ENCODE results near the gene STYXL1.

DNA sequence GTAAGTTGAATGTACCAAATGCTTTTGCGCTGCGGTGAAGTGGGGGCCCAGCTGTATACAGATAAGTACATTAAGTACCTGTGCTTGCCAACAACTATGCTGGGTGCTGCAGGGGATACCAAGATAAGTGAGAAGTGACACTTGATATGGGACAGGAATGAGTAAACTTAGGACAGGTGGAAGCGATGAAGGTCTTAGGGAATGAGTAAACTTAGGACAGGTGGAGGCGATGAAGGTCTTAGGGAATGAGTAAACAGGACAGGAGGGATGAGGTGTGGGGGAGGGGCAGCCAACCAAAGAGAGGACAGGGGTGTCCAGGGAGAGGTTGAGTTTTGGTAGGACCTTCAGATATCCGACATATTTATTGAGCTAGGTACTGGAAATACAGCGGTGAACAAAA lies 1.5 kb upstream of the STYXL1 start:
- TF ChIP-seq, protein P1, sequence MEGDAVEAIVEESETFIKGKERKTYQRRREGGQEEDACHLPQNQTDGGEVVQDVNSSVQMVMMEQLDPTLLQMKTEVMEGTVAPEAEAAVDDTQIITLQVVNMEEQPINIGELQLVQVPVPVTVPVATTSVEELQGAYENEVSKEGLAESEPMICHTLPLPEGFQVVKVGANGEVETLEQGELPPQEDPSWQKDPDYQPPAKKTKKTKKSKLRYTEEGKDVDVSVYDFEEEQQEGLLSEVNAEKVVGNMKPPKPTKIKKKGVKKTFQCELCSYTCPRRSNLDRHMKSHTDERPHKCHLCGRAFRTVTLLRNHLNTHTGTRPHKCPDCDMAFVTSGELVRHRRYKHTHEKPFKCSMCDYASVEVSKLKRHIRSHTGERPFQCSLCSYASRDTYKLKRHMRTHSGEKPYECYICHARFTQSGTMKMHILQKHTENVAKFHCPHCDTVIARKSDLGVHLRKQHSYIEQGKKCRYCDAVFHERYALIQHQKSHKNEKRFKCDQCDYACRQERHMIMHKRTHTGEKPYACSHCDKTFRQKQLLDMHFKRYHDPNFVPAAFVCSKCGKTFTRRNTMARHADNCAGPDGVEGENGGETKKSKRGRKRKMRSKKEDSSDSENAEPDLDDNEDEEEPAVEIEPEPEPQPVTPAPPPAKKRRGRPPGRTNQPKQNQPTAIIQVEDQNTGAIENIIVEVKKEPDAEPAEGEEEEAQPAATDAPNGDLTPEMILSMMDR (IDR thresholded peaks at IDR 0.05), result no peak
- TF ChIP-seq EZH2phosphoT487 (IDR thresholded peaks at IDR 0.05), result no peak
- TF ChIP-seq EZH2 (IDR thresholded peaks at IDR 0.05), result no peak

Measured in neural progenitor cell (in vitro differentiated cells).